Trophoblast cell (in vitro differentiated cells and primary cell): Measurements from ENCODE around the gene AFAP1L1.
A peak's percentile ranks its signal among the peaks of the same experiment; 100 is the strongest.

Source experiments
- DNase-seq, 2 donors: peaks; one replicate each; pipeline ENCODE4 v3.0.0-alpha.2; 2016
- H2AFZ ChIP-seq: 2 replicates; pipeline ENCODE4 v1.6.1; 2013; ENCODE audit warnings: low read length, moderate library complexity, mild to moderate bottlenecking; ENCODE audit not compliant: insufficient read depth, poor library complexity
- H2AK5ac ChIP-seq: 2 replicates; pipeline ENCODE4 v1.6.1; 2013; ENCODE audit warnings: mild to moderate bottlenecking, low read length
- H2BK120ac ChIP-seq: 2 replicates; pipeline ENCODE4 v1.6.1; 2013; ENCODE audit warnings: low read length, mild to moderate bottlenecking, moderate library complexity; ENCODE audit not compliant: insufficient read depth, poor library complexity
- H2BK12ac ChIP-seq: 2 replicates; pipeline ENCODE4 v1.6.1; 2013; ENCODE audit warnings: mild to moderate bottlenecking, low read length, moderate library complexity
- H2BK5ac ChIP-seq: 2 replicates; pipeline ENCODE4 v1.6.1; 2013; ENCODE audit warnings: low read length, low read depth, moderate library complexity, mild to moderate bottlenecking; ENCODE audit not compliant: poor library complexity
- H3K14ac ChIP-seq: 2 replicates; pipeline ENCODE4 v1.6.1; 2013; ENCODE audit warnings: mild to moderate bottlenecking, low read length
- H3K18ac ChIP-seq: 2 replicates; pipeline ENCODE4 v1.6.1; 2013; ENCODE audit warnings: mild to moderate bottlenecking, low read length
- H3K23ac ChIP-seq: 2 replicates; pipeline ENCODE4 v1.6.1; 2013; ENCODE audit warnings: low read length
- H3K27ac ChIP-seq: 2 replicates; pipeline ENCODE4 v1.5.1; 2013; ENCODE audit warnings: low read depth, mild to moderate bottlenecking, inconsistent platforms, low read length, moderate library complexity
- H3K27me3 ChIP-seq: 2 replicates; pipeline ENCODE4 v1.6.1; 2013; ENCODE audit warnings: inconsistent platforms, mild to moderate bottlenecking, low read length, moderate library complexity; ENCODE audit not compliant: insufficient read depth
- H3K36me3 ChIP-seq, 2 experiments: 1 replicate in 1 of 2; 2 replicates in 1 of 2; pipeline ENCODE4 v1.6.1; 2013; ENCODE audit warnings: low read length in 2 of 2, mild to moderate bottlenecking in 2 of 2, moderate library complexity in 1 of 2; ENCODE audit not compliant: insufficient read depth in 2 of 2, control insufficient read depth in 1 of 2
- H3K4ac ChIP-seq: 2 replicates; pipeline ENCODE4 v1.6.1; 2013; ENCODE audit warnings: low read depth, mild to moderate bottlenecking, low read length, moderate library complexity
- H3K4me1 ChIP-seq, 2 experiments: 1 replicate in 1 of 2; 2 replicates in 1 of 2; pipeline ENCODE4 v1.6.1; 2013; ENCODE audit warnings: low read length in 2 of 2, mild to moderate bottlenecking in 2 of 2, moderate library complexity in 1 of 2; ENCODE audit not compliant: insufficient read depth in 2 of 2, control insufficient read depth in 1 of 2
- H3K4me2 ChIP-seq: 2 replicates; pipeline ENCODE4 v1.6.1; 2013; ENCODE audit warnings: inconsistent platforms, mild to moderate bottlenecking, low read length, moderate library complexity
- H3K4me3 ChIP-seq: 2 replicates; pipeline ENCODE4 v1.5.1; 2013; ENCODE audit warnings: mild to moderate bottlenecking, low read depth, low read length, inconsistent platforms
- H3K79me1 ChIP-seq: one replicate; pipeline ENCODE4 v1.6.1; 2013; ENCODE audit warnings: low read length
- H3K79me2 ChIP-seq: 2 replicates; pipeline ENCODE4 v1.6.1; 2013; ENCODE audit warnings: low read length, mild to moderate bottlenecking; ENCODE audit not compliant: control insufficient read depth, insufficient read depth, poor library complexity
- H3K9ac ChIP-seq: 2 replicates; pipeline ENCODE4 v1.6.1; 2013; ENCODE audit warnings: mild to moderate bottlenecking, low read length
- H3K9me3 ChIP-seq: 2 replicates; pipeline ENCODE4 v1.6.1; 2013; ENCODE audit warnings: low read depth, mild to moderate bottlenecking, control low read depth, inconsistent platforms, low read length; ENCODE audit not compliant: insufficient read depth
- H4K12ac ChIP-seq: 2 replicates; pipeline ENCODE4 v1.6.1; 2013; ENCODE audit warnings: low read depth, mild to moderate bottlenecking, low read length, moderate library complexity
- H4K8ac ChIP-seq: 2 replicates; pipeline ENCODE4 v1.6.1; 2013; ENCODE audit warnings: low read depth, mild to moderate bottlenecking, low read length, moderate library complexity
- H4K91ac ChIP-seq: one replicate; pipeline ENCODE4 v1.6.1; 2013; ENCODE audit warnings: low read depth, mild to moderate bottlenecking, low read length, moderate library complexity
- WGBS: extraction: QIAGEN DNeasy Blood & Tissue Kit; methylation state at CpG from one replicate; pipeline ENCODE4 v1.1.7; 2013; ENCODE audit warnings: missing lambda C conversion rate; ENCODE audit not compliant: insufficient read length, insufficient coverage; ENCODE audit errors: extremely low coverage; 5-methylcytosine and 5-hydroxymethylcytosine counted together

AFAP1L1 gene

DNA sequence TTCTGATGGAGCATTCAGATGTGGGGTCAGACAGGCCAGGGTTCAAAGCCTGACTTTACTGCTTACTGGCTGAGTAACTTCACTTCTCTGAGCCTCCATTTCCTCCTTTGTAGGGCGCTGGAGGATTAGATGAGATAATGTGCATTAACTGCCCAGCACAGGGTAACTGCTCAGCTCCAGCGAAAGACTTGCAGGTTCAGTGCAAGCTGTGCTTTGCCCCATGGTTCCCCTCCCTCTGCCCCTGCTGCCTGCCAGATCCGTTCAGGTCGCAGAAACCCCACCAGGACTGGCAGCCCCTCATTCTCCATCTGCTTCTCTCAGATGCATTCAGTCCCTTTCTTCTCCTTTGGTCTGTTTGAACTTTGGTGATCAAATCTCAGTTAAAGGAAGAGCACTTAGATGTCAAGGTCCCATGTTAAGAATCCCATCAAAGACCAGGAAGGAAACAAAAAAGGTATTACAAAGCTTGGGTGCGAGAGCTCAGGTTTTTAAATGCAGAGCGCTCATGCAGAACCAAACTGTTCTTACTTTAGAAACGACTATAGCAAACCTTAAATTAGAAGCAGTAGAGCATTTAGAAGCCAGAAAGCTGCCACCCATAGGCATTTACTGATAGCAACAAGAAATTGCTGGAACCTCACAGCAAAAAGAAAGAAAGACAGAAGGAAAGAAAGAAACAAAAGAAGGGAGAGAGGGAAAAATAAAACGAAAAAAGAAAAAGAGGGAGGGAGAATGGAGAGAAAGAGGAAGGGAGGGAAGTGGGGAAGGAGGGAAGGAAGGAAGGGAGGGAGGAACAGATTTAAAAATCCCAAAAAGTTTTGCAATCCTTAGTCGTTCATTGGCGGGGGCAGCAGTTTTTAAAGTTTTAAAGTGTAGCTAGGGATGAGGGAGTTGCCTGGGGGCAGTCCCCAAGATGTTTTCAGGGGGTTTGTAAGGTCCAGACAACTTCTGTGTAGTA is 23.5 kb downstream of the AFAP1L1 start:
- Histone ChIP-seq H2AFZ (no peak overlapping the region), H3K9me3 (no peaks in the 10 kb centered on the region), H3K4me3 (no peak overlapping the region), H3K27ac (no peak overlapping the region), H3K4ac (no peak overlapping the region), H4K12ac (no peak overlapping the region), H2BK12ac (no peak overlapping the region), H3K14ac (no peak overlapping the region), H4K8ac (no peak overlapping the region), H3K18ac (no peak overlapping the region), H3K27me3 (no peaks in the 10 kb centered on the region), H3K9ac (no peak overlapping the region), H2BK120ac (no peak overlapping the region), H2AK5ac (no peak overlapping the region), H3K4me1 (peaks cover 9 to 13% of the 10 kb centered on the region in 2 experiments), H2BK5ac (no peak overlapping the region), H3K23ac (no peak overlapping the region), H3K4me2 (no peak overlapping the region), H3K79me2 (no peaks in the 10 kb centered on the region), H3K79me1 (peaks cover 6% of the 10 kb centered on the region), H3K36me3 (no peaks in the 10 kb centered on the region), H4K91ac (no peak overlapping the region)
- 91% methylated on average over 1 of the region's 10 CpGs for WGBS
- no peak for DNase-seq

DNA sequence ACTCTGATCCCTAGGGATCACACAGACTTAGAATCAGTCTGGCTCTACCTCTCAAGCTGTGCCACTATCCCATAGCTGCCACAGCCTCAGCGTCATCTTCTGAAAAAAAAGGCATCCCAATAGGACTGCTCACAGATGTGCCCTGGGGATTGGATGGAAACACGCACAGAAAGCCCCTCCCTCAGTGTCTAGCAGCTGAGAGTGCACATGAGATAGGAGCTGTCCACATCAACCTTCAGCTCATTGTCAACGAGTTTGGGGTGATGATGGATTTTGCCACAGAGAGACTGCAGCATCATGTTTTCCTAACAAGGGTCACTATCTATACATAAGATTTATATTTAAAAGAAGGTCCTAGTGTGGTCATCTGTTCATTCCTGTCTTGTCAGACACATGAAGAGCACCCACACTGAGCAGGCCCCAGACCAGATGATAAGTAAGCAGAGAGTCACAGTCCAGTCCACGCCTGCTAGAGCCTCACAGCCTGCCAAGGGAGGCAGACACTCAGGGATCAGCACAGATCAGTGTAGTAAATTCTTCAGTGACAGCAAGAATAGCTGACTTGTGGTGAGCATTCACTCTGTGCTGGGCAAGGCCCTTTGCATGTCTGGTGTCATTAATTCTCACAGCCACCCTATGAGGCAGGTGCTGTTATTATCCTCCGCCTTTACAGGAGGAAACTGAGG is 25.8 kb downstream of the AFAP1L1 start:
- Histone ChIP-seq H4K8ac (no peak overlapping the region), H3K4me3 (no peak overlapping the region), H3K36me3 (no peaks in the 10 kb centered on the region), H2BK120ac (no peak overlapping the region), H3K4me2 (no peak overlapping the region), H2BK5ac (no peak overlapping the region), H2BK12ac (peak overlapping the region; percentile 14), H2AK5ac (no peak overlapping the region), H3K27me3 (no peaks in the 10 kb centered on the region), H3K4me1 (peaks cover 12 to 20% of the 10 kb centered on the region in 2 experiments), H3K79me1 (peaks cover 7% of the 10 kb centered on the region), H3K14ac (no peak overlapping the region), H3K23ac (no peak overlapping the region), H3K79me2 (no peaks in the 10 kb centered on the region), H3K18ac (no peak overlapping the region), H2AFZ (no peak overlapping the region), H3K9ac (no peak overlapping the region), H3K27ac (no peak overlapping the region), H4K12ac (no peak overlapping the region), H4K91ac (no peak overlapping the region), H3K9me3 (no peaks in the 10 kb centered on the region), H3K4ac (no peak overlapping the region)
- no CpG with 5 or more reads among the region's 5 CpGs for WGBS
- DNase-seq: peak; percentile 54 to 60

DNA sequence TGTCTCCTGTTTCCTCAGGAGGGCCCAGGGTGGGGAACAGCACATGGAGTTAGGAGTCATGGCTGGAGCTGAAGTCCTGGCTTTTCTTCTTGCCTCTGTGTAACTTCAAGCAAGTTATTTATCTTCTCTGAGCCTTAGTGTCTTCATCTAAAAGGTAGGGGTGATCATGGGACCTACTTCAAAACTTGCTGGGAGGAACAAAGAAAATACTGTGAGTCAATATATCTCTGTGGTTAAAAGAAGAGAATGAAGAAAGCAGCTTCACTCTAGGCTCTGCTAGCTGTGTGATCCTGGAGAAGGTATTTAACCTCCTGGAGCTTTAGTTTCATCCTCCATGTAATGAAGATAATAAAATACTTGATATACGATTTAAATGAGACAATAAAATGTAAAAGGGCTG is 26.5 kb downstream of the AFAP1L1 start:
- Histone ChIP-seq H3K4me3 (no peak overlapping the region), H2AK5ac (no peak overlapping the region), H3K36me3 (no peaks in the 10 kb centered on the region), H2BK5ac (no peak overlapping the region), H3K27me3 (no peaks in the 10 kb centered on the region), H3K14ac (no peak overlapping the region), H3K79me1 (peaks cover 7% of the 10 kb centered on the region), H4K91ac (no peak overlapping the region), H3K79me2 (no peaks in the 10 kb centered on the region), H3K18ac (no peak overlapping the region), H2AFZ (no peak overlapping the region), H2BK12ac (no peak overlapping the region), H3K9ac (no peak overlapping the region), H3K4ac (no peak overlapping the region), H4K12ac (no peak overlapping the region), H3K27ac (no peak overlapping the region), H3K9me3 (no peaks in the 10 kb centered on the region), H3K4me2 (no peak overlapping the region), H3K23ac (no peak overlapping the region), H4K8ac (no peak overlapping the region), H2BK120ac (no peak overlapping the region), H3K4me1 (peaks cover 12 to 20% of the 10 kb centered on the region in 2 experiments)
- DNase-seq: no peak
- WGBS: no CpG with 5 or more reads among the region's 1 CpG

DNA sequence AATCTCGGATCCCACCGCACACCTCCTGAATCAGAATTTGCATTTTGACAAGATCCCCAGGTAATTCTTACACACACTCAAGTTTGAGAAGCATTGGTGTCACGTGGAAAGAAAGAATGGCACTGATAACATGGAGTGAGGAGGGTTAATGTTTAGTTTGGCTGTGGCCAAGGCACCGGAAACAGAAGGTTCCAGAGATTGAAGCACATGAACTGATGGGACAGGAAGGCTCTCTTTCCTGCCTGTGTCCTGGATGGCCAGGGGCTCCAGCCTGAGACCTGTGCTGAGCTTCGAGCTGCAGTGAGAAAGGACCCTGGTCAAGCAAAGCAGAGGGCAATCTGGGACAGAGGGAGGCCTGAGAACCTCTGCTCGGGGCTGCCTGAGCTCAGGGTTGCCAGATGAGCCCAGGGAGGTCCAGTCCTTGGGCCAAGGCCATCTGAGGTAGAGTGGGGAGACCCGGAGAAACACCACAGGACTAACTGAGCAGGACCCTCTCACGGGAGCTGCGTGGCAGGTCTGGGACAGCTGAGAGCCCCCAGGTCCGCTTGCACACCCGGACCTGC is 27.3 kb downstream of the AFAP1L1 start:
- Histone ChIP-seq H2BK5ac (peak overlapping the region; percentile 26), H4K8ac (no peak overlapping the region), H3K9ac (no peak overlapping the region), H2BK120ac (peak overlapping the region; percentile 6), H2BK12ac (peak overlapping the region; percentile 7), H2AFZ (no peak overlapping the region), H3K23ac (no peak overlapping the region), H3K9me3 (no peaks in the 10 kb centered on the region), H3K79me1 (peaks cover 7% of the 10 kb centered on the region), H4K91ac (peak overlapping the region; percentile 36), H3K4me3 (no peak overlapping the region), H3K14ac (peak overlapping the region; percentile 18), H4K12ac (no peak overlapping the region), H3K27me3 (no peaks in the 10 kb centered on the region), H3K4me2 (no peak overlapping the region), H3K79me2 (no peaks in the 10 kb centered on the region), H3K18ac (peak overlapping the region; percentile 8), H2AK5ac (no peak overlapping the region), H3K27ac (peak overlapping the region; percentile 10), H3K4ac (no peak overlapping the region), H3K36me3 (no peaks in the 10 kb centered on the region), H3K4me1 (peaks cover 12 to 20% of the 10 kb centered on the region in 2 experiments)
- no CpG with 5 or more reads among the region's 11 CpGs for WGBS
- DNase-seq: no peak
